Neutrophil (primary cell): Measurements from ENCODE around the gene SLC5A1.

Experiments used
- H3K27ac ChIP-seq: fragments of 200-600 bp; sonication (generic); 2 replicates; pipeline ENCODE4 v1.5.1; 2016; ENCODE audit warnings: mild to moderate bottlenecking, moderate library complexity
- H3K27me3 ChIP-seq: fragments of 200-600 bp; sonication (generic); 2 replicates; pipeline ENCODE4 v1.6.0; 2016; ENCODE audit warnings: mild to moderate bottlenecking
- H3K36me3 ChIP-seq: fragments of 200-600 bp; sonication (generic); 2 replicates; pipeline ENCODE4 v1.5.1; 2017
- H3K4me1 ChIP-seq, 2 experiments: fragments of 200-600 bp in 1 of 2; sonication (generic) in 1 of 2; 1 replicate in 1 of 2; 2 replicates in 1 of 2; pipeline versions ENCODE4 v1.5.1 to v1.6.1; 2013 to 2016; ENCODE audit warnings: low read depth in 1 of 2, low read length in 1 of 2, mild to moderate bottlenecking in 1 of 2, moderate library complexity in 1 of 2; ENCODE audit not compliant: control insufficient read depth in 1 of 2, insufficient read depth in 1 of 2
- H3K4me3 ChIP-seq, 2 experiments: fragments of 200-600 bp in 1 of 2; sonication (generic) in 1 of 2; 1 replicate in 1 of 2; 2 replicates in 1 of 2; pipeline ENCODE4 v1.5.1; 2013 to 2016; ENCODE audit warnings: low read depth in 1 of 2, low read length in 1 of 2, mild to moderate bottlenecking in 1 of 2, moderate library complexity in 1 of 2
- H3K9me3 ChIP-seq: fragments of 200-600 bp; sonication (generic); 2 replicates; pipeline ENCODE4 v1.5.1; 2016
- TF ChIP-seq, protein P1 (sequence below): fragments of 200-600 bp; sonication (generic); IDR thresholded peaks from 2 replicates; pipeline ENCODE4 v1.5.1; 2016; ENCODE audit warnings: antibody characterized with exemption

Gene SLC5A1

GRCh38 chr22:32106930-32107329 lies 63.9 kb downstream of the SLC5A1 start:
- H3K4me1 ChIP-seq: no peaks in the 10 kb centered on the region
- TF ChIP-seq, protein P1, sequence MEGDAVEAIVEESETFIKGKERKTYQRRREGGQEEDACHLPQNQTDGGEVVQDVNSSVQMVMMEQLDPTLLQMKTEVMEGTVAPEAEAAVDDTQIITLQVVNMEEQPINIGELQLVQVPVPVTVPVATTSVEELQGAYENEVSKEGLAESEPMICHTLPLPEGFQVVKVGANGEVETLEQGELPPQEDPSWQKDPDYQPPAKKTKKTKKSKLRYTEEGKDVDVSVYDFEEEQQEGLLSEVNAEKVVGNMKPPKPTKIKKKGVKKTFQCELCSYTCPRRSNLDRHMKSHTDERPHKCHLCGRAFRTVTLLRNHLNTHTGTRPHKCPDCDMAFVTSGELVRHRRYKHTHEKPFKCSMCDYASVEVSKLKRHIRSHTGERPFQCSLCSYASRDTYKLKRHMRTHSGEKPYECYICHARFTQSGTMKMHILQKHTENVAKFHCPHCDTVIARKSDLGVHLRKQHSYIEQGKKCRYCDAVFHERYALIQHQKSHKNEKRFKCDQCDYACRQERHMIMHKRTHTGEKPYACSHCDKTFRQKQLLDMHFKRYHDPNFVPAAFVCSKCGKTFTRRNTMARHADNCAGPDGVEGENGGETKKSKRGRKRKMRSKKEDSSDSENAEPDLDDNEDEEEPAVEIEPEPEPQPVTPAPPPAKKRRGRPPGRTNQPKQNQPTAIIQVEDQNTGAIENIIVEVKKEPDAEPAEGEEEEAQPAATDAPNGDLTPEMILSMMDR: no peak

GRCh38 chr22:32112380-32112779 lies 69.3 kb downstream of the SLC5A1 start:
- H3K4me1 ChIP-seq: no peaks in the 10 kb centered on the region
- H3K27ac ChIP-seq: no peak overlapping the region
- no peaks in the 10 kb centered on the region for H3K36me3 ChIP-seq
- H3K9me3 ChIP-seq: no peaks in the 10 kb centered on the region
- peaks cover 60% of the 10 kb centered on the region for H3K27me3 ChIP-seq
- TF ChIP-seq, protein P1: no peak
- no peak overlapping the region for H3K4me3 ChIP-seq

More at GRCh38 chr22:32106930-32107329, 63.9 kb downstream of the SLC5A1 start:
- Histone ChIP-seq H3K4me3 (no peak overlapping the region), H3K36me3 (no peaks in the 10 kb centered on the region), H3K27ac (no peak overlapping the region), H3K27me3 (peaks cover 43% of the 10 kb centered on the region), H3K9me3 (no peaks in the 10 kb centered on the region)

- Histone ChIP-seq H3K4me3 (no peak overlapping the region), H3K4me1 (no peaks in the 10 kb centered on the region), H3K36me3 (no peaks in the 10 kb centered on the region), H3K27ac (no peak overlapping the region), H3K27me3 (peaks cover 5% of the 10 kb centered on the region), H3K9me3 (no peaks in the 10 kb centered on the region)
- TF ChIP-seq, protein P1: no peak
Observed at GRCh38 chr22:32119568-32120235, 76.6 kb downstream of the SLC5A1 start.

DNA sequence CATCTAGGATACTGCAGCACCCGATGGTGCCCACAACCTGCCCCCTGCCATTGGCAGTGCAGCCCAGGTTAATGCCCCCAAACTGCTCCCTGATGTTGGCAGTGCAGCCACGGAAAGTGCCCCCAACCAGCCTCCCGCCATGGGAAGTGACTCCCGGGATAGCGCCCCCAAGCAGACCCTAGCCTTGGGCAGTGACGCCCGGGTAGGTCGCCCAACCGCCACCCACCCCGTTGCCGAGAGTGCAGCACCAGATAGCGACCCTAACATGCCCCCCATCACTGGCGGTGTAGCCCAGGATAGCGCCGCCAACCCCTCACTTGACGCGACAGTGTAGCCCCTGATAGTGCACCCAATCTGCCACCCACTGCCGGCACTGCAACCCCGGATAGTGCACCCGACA lies 77.5 kb downstream of the SLC5A1 start:
- H3K9me3 ChIP-seq: no peaks in the 10 kb centered on the region
- H3K4me1 ChIP-seq: no peaks in the 10 kb centered on the region
- H3K36me3 ChIP-seq: no peaks in the 10 kb centered on the region
- H3K27me3 ChIP-seq: no peaks in the 10 kb centered on the region
- H3K4me3 ChIP-seq: no peak overlapping the region
- TF ChIP-seq, protein P1: no peak
- no peak overlapping the region for H3K27ac ChIP-seq

DNA sequence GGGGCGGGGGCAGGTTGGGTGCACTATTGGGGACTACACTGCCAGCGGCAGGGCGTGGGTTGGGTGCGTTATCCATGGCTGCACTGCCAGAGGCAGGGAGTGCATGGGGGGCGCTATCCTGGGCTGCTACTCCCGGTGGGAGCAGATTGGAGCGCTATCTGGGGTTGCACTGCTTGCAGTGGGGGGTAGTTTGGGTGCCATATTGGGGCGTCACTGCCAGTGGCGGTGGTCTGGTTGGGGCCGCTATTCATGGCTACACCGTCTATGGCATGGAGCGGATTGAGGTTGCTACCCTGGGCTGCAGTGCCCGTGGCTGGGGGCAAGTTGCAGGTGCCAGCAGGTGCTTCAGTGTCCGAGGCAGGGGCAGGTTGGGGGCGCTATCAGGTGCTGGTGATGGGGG lies 79.8 kb downstream of the SLC5A1 start:
- Histone ChIP-seq H3K36me3 (no peaks in the 10 kb centered on the region), H3K9me3 (no peaks in the 10 kb centered on the region), H3K4me1 (no peaks in the 10 kb centered on the region), H3K4me3 (no peak overlapping the region), H3K27me3 (no peaks in the 10 kb centered on the region), H3K27ac (no peak overlapping the region)
- TF ChIP-seq, protein P1: no peak
